OCI-LY7 (cell line): Measurements from ENCODE around the gene CTU2. TPM values are rescaled to one million over a fixed set of nuclear protein-coding genes. Genes with fewer than 3 reads are reported as not detected.

Experiments used
- BruUV-seq: library from RNA; stranded (reverse); fragments of 400-500 nt; replicated peaks from 2 replicates; lab custom pipeline; 2021; lab: Mats Ljungman, UMichigan
- CTCF ChIA-PET: fragments of 300-600 bp; sonication (Branson Sonifier 250); formaldehyde crosslinking; loops from one replicate; lab custom pipeline; 2022; ENCODE audit warnings: antibody characterized with exemption; ENCODE audit not compliant: unreplicated experiment; lab: Charles Lee
- POLR2A ChIA-PET: fragments of 300-600 bp; sonication (Branson Sonifier 250); formaldehyde crosslinking; loops from one replicate; lab custom pipeline; 2022; ENCODE audit warnings: antibody characterized with exemption; lab: Charles Lee
- DNase-seq: peaks from one replicate; pipeline ENCODE4 v3.0.0-alpha.2; 2015; ENCODE audit warnings: low spot score
- H2AFZ ChIP-seq: fragments of 200-600 bp; sonication (generic), shearing (Covaris generic); 2 replicates; pipeline ENCODE4 v1.6.1; 2014; ENCODE audit warnings: mild to moderate bottlenecking, antibody characterized with exemption, low read length, moderate library complexity
- H3K27ac ChIP-seq: fragments of 200-600 bp; sonication (generic); 2 replicates; pipeline ENCODE4 v1.5.1; 2014; ENCODE audit warnings: mixed run types, low read depth, mild to moderate bottlenecking, moderate library complexity, low read length, inconsistent platforms; ENCODE audit not compliant: poor library complexity, severe bottlenecking
- H3K36me3 ChIP-seq: fragments of 200-600 bp; sonication (generic); 2 replicates; pipeline ENCODE4 v1.6.1; 2014; ENCODE audit warnings: mild to moderate bottlenecking, antibody characterized with exemption, low read length, moderate library complexity, mixed read lengths; ENCODE audit not compliant: insufficient read depth
- H3K4me1 ChIP-seq: fragments of 200-600 bp; sonication (generic); 2 replicates; pipeline ENCODE4 v1.5.1; 2014; ENCODE audit warnings: mild to moderate bottlenecking, low read length; ENCODE audit not compliant: insufficient read depth, poor library complexity, severe bottlenecking
- H3K4me2 ChIP-seq: fragments of 200-600 bp; sonication (generic); 2 replicates; pipeline ENCODE4 v1.6.1; 2014; ENCODE audit warnings: mild to moderate bottlenecking, low read length
- H3K4me3 ChIP-seq: fragments of 200-600 bp; sonication (generic); 2 replicates; pipeline ENCODE4 v1.5.1; 2014; ENCODE audit warnings: mild to moderate bottlenecking, low read depth, low read length; ENCODE audit not compliant: poor library complexity, severe bottlenecking
- H3K79me2 ChIP-seq: fragments of 200-600 bp; sonication (generic); 2 replicates; pipeline ENCODE4 v1.6.1; 2016; ENCODE audit warnings: low read depth, mild to moderate bottlenecking, low read length, moderate library complexity, mixed read lengths; ENCODE audit not compliant: insufficient read depth
- H3K9me2 ChIP-seq: fragments of 200-600 bp; sonication (generic); 2 replicates; pipeline ENCODE4 v1.6.1; 2016; ENCODE audit warnings: mild to moderate bottlenecking, low read length, mixed read lengths; ENCODE audit not compliant: insufficient read depth
- H3K9me3 ChIP-seq: fragments of 200-600 bp; sonication (generic); 2 replicates; pipeline ENCODE4 v1.6.1; 2014; ENCODE audit warnings: mild to moderate bottlenecking, mixed run types, low read length, mixed read lengths
- H4K20me1 ChIP-seq: fragments of 200-600 bp; sonication (generic); 2 replicates; pipeline ENCODE4 v1.6.1; 2014; ENCODE audit warnings: mild to moderate bottlenecking, antibody characterized with exemption, low read length, moderate library complexity, mixed read lengths; ENCODE audit not compliant: insufficient read depth
- EZH2phosphoT487 ChIP-seq: fragments of 200-600 bp; sonication (generic); IDR thresholded peaks from 2 replicates; pipeline ENCODE4 v1.6.1; 2018; ENCODE audit warnings: low read depth, borderline replicate concordance, mild to moderate bottlenecking, mixed run types, antibody characterized with exemption, low read length, moderate library complexity, mixed read lengths
- intact Hi-C: fragments of 100-400 bp; cut with micrococcal nuclease; formaldehyde crosslinking; loops from one replicate; pipeline ENCODE4 v1.10.0; 2022; ENCODE audit not compliant: unreplicated experiment
- total RNA-seq, 2 experiments: library from RNA; depleted of rRNA in 1 of 2; stranded (reverse); fragments of >200 nt in 1 of 2; shearing (Covaris generic) in 1 of 2; gene quantifications; 2 replicates each; pipeline ENCODE4 v1.2.3, GENCODE V29; 2014 to 2022
- TF ChIP-seq, protein P1 (sequence below): fragments of 200-600 bp; sonication (generic); conservative IDR thresholded peaks from 2 replicates; pipeline ENCODE4 v1.5.1; 2014; ENCODE audit warnings: mild to moderate bottlenecking, antibody characterized with exemption, low read length, moderate library complexity, mixed read lengths

CTU2 gene
- total RNA-seq, 2 experiments from 2014 or later = 21.9 to 24.4 TPM

DNA sequence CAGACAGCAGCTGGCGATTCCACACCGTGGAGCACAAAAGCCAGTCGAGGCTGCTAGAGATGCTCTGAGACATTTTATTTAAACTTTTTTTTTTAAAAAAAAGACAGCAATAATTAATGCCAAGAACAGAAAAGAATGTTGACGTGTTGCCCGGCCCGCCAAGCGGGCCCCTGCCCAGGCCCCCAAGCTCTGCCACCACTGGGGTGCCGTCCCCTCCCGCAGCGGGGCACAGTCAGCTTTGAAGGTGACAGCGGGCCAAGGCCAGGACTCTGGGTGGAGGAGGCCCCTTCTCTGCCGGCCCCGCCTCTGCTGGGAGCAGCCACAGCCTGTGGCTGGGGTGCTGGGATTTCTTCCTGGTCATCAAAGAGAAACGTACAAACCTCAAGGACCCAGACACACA lies 9.9 kb upstream of the CTU2 start:
- no peaks in the 10 kb centered on the region for H3K9me3 ChIP-seq
- CTCF ChIA-PET = interaction anchor here (0.6 kb wide), 1 partner anchor 8 kb away, joined by 3 read pairs; no protein-coding TSS in a partner anchor

GRCh38 chr16:88697116-88697830 lies 9.0 kb upstream of the CTU2 start:
- Histone ChIP-seq H2AFZ (no peak overlapping the region), H3K9me2 (no peaks in the 10 kb centered on the region), H3K36me3 (peaks cover 24% of the 10 kb centered on the region; the same call in 1 of the 2 replicates), H3K9me3 (no peaks in the 10 kb centered on the region), H3K4me1 (peaks cover 49% of the 10 kb centered on the region), H3K27ac (no peak overlapping the region), H3K4me2 (no peak overlapping the region), H4K20me1 (no peaks in the 10 kb centered on the region), H3K79me2 (0 out of 2 replicates have a peak, but pooled peaks cover 7% of the 10 kb centered on the region), H3K4me3 (no peak overlapping the region)
- ChIA-PET CTCF (no interaction called here), POLR2A (no interaction called here)
- BruUV-seq = no TSS peak
- TF ChIP-seq, protein P1, sequence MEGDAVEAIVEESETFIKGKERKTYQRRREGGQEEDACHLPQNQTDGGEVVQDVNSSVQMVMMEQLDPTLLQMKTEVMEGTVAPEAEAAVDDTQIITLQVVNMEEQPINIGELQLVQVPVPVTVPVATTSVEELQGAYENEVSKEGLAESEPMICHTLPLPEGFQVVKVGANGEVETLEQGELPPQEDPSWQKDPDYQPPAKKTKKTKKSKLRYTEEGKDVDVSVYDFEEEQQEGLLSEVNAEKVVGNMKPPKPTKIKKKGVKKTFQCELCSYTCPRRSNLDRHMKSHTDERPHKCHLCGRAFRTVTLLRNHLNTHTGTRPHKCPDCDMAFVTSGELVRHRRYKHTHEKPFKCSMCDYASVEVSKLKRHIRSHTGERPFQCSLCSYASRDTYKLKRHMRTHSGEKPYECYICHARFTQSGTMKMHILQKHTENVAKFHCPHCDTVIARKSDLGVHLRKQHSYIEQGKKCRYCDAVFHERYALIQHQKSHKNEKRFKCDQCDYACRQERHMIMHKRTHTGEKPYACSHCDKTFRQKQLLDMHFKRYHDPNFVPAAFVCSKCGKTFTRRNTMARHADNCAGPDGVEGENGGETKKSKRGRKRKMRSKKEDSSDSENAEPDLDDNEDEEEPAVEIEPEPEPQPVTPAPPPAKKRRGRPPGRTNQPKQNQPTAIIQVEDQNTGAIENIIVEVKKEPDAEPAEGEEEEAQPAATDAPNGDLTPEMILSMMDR = no peak
- no peak for DNase-seq
- intact Hi-C loops = no loop called here

More for the DNA sequence above, 9.9 kb upstream of the CTU2 start:
- H2AFZ ChIP-seq = no peak overlapping the region
- no peaks in the 10 kb centered on the region for H3K9me2 ChIP-seq
- H3K4me3 ChIP-seq = no peak overlapping the region
- BruUV-seq = TSS peak; percentile 93
- peaks cover 24% of the 10 kb centered on the region; the same call in 1 of the 2 replicates for H3K36me3 ChIP-seq
- H3K4me1 ChIP-seq = peaks cover 49% of the 10 kb centered on the region
- no peak overlapping the region for H3K4me2 ChIP-seq
- H3K27ac ChIP-seq = no peak overlapping the region
- no peaks in the 10 kb centered on the region for H4K20me1 ChIP-seq
- H3K79me2 ChIP-seq = 0 out of 2 replicates have a peak, but pooled peaks cover 2% of the 10 kb centered on the region
- TF ChIP-seq EZH2phosphoT487 = no peak
- TF ChIP-seq, protein P1 = no peak
- POLR2A ChIA-PET = no interaction called here
- intact Hi-C loops = no loop called here
- no peak for DNase-seq
